ENCODE measurements around the gene CBARP. TPM values are rescaled to one million over a fixed set of nuclear protein-coding genes. Genes with fewer than 3 reads are reported as not detected.

The CBARP gene
- total RNA-seq, 1 donor from 2014 or later: 2.9 TPM

DNA sequence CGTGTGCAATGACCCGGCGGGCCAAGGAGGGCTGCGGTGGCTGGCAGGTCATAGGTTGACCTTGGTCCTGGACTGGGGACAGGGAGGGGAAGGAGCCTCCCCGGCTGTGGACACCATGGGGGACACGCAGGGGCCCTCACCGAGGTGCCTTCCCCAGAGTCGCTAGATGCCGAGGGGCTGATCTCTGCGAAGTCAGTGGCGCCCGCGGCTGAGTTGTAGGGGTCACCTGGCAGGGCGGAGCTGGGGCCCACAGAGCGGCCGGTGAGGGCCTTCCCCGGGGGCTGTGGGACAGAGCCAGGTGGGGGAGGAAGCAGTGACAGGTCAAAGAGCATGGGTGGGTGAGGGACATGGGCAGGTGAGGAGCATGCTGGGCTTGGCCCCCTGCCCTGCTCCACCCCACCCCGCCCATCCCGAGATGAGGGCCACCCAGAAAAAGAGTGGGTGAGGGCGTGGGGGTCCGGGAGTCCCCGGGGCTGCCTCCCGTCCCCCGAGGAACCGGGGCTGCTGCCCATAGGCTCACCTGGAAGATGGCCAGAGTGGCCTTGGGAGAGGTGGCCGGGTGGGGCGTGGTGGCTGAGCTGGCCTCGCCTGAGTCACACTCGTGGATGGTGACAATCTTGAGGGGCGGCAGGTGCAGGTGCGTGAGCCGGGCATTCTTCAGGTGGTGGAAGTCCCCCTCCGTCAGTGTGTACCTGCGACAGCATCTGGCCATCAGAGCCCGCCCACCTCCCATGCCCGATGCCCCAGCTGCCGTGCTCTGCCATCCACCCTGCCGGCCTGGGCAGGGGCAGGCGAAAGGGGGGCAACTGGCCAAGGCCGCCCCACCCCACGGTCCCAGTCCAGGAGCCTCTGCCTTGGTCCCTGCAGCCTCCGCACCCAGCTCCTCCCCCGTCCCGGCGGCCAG is 3.5 kb downstream of the CBARP start:
- no peak for ATAC-seq
- no peak for DNase-seq (ENCODE audit: low spot score)
- intact Hi-C loops (cut with DNase I): no loop called here

DNA sequence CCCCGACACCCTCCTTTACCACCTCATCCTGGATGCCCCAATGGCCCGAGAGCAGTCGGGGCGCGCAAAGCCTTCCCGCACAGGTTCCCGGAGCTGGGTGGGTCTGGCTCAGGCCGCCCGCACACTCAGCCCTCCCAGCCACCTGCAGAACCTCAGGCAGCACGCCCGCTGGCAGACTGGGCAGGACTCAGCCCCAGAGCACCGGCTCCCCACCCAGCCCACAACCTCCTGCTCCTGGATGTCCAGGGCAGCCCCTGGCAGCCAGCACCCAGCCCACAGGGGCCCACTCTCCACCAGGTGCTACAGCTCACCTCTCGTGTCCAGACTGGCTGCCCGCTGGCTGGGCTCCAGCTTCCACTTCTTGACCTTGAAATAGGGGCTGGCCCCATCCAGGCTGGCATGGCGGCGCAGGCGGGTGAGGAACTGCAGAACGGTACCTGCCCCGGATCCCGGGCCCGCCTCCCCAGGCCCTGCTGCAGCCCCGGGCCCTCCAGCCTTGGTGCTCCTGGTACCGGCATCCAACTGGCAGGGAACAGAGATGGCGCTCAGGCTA is 4.6 kb downstream of the CBARP start:
- intact Hi-C loops (cut with DNase I): no loop called here
- ATAC-seq (peak; percentile 2), DNase-seq (ENCODE audit: low spot score) (no peak)

DNA sequence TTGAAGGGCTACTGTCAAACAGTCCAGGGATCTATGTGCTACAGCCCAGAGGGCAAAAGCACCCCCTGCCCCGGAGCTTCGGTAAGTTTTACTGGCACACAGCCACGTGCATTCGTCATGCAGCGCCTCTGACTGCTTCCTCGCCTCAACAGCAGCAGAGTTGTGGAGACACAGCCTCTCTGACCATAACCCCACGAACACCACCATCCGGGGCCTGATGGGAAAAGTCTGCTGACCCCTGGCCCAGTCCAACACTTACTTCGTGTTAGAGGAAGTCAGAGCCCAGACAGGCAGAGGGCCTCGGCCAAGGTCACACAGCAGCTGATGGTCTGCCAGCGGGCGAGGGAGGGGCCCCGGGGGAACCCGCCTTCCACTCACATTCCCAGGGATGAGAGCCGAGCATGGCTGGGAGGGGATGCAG is 5.1 kb downstream of the CBARP start:
- intact Hi-C loops (cut with DNase I): no loop called here
- ATAC-seq (peak; percentile 35), DNase-seq (ENCODE audit: low spot score) (no peak)

DNA sequence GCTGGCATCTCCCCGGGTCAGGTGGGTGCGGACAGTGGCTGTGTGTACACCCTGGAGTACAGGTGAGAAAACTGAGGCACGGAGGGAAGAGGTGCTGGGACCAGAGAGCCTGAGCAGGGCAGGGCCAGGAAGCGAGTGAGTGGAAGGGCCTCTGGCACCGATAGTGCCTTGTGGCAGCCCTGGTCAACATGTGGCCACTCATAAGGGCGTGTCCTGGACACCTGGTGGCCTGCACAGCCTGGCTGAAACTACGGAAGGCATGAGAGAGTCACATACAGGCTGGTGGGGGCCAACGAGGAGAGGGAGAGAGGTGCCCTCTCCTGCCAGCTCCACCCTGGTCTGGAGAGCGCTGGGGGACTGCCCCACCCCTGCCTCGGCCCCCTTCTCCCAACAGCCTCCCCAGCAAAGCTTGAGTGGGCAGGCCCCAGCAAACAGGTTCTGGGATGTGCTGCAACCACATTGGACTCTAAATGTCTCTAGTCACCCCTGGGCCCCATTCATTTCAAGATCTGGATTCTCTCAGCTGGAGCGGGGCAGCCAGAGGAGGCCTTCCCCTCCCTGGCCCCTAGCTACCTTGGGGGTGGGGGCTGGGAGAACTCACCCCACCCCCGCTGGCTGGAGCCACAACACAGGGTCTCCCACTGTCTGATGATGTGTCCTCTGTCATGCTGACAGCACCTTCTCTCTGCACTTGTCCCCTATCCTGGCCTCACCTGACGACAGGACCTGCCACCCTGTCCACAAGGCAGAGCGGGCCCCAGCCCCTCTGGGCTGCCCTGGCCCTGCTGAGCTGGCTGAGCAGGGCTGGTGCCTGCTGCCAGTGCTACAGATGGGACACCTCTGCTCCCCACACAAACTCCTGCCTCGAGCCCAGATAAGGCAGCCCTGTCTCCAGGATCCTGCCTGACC is 5.8 kb downstream of the CBARP start:
- intact Hi-C loops (cut with DNase I): no loop called here
- DNase-seq (ENCODE audit: low spot score): no peak
- peak; percentile 3 for ATAC-seq

DNA sequence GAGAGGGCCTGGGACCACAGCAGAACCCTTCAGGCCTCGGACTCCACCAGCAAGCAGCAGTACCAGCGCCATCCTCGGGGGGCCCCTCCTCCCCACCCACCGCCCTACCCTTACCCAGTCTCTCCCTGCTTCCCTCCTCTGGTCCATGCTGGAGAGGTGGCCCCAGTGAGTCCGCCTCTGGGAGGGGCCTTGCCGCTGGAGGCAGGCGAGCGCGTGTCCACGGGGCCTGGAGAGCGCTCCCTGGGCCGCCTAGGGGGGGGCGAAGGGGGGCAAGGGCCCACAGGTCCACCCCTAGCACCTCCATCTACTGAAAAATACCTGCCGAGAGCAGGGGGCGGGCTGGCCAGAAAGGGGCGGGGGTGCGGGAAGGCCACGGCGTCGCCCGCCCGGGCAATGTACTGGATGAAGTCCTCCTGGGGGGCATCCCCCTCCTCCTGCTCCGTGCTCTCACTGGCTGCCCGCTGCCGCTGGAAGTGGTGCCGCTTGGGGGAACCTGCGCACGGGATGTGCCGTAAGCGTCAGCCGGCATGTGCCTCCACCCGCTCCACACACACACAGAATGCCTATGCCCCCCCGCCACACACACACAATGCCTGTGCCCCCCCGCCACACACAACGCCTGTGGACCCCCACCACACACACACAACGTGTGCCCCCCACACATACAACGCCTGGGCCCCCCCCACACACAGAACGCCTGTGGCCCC is 6.9 kb downstream of the CBARP start:
- ATAC-seq: no peak
- no peak for DNase-seq (ENCODE audit: low spot score)
- intact Hi-C loops (cut with DNase I): no loop called here

DNA sequence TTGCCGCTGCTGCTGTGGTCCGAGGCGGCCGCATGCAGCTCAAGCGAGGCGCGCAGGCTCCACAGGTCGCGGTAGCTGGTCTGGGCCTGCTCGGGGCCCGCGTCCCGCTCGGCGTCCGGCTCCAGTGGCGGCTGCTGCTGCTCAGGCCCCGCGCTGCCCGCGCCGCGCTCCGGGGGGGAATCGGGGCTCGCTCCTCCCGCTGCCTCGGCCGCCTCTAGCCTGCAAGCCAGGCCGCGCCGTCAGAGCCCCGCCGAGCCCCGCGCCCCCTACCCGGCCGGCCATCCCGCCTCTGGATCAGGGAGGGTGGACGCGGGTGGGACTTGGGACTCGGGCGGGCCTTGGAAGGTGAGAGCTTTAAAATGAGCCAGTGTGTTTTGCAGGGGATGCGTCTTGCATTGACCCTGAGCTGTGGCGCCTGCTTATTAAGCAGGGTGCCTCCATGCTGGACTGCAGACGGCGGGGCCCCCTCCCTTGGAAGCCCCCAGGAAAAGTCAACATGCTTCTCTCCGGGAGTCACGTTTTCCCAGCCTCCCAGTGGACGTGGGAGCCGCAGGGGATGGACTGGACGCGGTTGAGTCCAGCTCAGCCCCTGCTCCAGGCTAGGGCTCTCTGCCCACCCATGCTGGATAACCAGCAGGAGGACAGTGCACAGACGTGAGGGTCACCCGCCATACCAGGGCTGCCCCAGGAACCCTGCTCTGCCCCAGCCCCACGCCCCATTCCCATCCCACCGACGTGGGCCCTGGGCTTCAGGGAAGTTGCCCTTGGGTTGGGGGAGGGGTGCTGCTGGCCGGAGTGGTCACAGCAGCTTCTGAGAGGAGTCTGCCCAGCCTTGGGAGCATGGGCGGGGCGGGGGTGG is 7.7 kb downstream of the CBARP start:
- intact Hi-C loops (cut with DNase I): no loop called here
- no peak for DNase-seq (ENCODE audit: low spot score)
- no peak for ATAC-seq

DNA sequence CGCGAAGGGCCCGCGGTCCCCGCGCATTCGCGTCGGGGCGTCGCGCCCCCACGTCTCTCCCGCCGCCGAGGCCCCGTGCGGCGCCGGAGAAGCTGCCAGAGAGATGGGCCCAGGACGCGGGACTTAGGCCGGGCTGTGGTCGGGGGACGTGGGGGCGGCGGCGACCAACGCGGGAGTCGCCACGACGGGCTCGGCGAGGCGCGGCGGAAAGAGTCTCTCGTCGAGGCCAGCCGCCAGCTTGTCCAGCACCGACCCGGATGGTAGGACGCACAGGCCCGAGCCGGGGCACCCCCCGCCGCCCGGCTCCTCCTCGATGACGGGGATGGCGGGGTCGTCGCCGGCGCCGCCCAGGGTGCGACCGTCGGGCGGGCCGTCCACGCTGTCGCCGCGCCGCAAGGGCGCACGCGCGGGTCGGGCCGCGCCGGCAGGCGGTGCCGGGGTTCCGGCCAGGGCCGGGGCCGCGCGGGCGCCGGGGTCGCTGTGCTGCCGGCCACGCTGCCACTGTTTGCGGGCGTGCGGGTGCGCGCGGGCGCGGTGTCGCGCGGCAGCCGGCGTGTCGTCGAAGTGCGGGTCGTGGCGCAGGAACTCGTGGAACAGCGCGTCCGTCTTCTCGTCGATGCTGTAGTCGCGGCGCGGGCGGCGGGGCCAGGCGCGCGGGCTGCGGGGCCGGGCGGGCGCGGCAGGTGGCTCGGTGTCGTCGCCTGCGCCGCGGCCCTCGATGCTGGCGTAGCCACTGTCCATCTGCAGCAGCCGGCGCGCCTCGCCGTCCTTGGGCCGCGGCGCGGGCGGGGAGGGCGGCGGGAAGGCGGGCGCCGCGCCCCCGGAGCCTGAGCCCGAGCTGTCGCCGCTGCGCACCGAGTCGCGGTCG is 8.5 kb downstream of the CBARP start:
- intact Hi-C loops (cut with DNase I): no loop called here
- no peak for ATAC-seq
- no peak for DNase-seq (ENCODE audit: low spot score)

DNA sequence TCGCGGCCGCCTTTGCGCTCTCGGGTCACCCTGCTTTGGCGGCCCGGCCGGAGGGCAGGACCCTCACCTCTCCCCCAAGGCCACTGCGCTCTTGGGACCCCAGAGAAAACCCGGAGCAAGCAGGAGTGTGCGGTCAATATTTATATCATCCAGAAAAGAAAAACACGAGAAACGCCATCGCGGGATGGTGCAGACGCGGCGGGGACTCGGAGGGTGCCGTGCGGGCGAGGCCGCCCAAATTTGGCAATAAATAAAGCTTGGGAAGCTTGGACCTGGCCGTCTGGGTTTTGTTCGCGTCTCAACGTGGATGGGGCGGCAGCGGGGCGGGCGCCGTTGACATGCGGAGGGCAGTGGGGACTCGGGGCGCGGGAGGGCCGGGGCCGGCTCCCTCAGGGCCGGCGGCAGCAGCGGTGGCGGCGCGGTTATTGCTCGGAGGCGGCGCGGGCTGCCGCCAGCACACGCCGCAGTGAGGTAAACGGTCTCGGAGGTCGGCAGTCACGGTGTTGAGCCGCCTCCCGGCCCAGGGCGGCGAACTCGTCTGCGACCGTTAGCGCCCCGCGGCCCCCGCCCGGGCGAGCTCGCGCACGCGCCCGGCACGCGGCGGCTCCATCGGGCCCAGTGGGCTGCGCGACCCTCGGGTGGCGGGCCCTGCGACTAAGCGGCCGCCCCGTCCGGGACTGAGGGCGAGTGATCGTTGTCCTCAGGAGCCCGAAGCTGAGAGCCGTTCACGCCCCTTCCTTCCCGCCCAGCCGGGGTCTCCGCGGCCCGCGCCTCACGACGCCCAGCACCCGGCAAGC is 9.4 kb downstream of the CBARP start:
- no peak for DNase-seq (ENCODE audit: low spot score)
- ATAC-seq: no peak
- intact Hi-C loops (cut with DNase I): no loop called here

DNA sequence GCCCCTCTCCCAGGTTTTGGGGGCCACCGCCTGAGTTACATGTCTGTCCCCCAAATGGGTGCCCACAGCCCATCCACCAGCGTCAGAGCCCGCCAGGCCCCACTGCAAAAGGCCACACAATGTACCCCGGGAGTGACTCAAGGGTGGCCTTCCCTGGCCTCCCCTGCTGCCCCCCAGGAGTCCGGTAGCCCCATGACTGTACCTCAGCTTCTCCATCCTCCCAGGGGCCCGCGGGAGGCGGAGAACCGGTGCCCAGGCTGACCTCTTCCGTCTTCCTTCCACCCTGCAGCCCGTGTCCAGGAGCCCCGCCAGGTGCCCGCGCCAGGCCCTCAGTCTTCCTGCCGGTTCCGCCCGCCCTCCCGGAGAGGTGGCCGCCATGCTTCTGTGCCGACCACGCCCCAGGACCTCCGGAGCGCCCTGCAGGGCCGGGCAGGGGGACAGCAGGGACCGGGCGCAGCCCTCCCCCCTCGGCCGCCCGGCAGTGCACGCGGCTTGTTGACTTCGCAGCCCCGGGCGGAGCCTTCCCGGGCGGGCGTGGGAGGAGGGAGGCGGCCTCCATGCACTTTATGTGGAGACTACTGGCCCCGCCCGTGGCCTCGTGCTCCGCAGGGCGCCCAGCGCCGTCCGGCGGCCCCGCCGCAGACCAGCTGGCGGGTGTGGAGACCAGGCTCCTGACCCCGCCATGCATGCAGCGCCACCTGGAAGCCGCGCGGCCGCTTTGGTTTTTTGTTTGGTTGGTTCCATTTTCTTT is 10.3 kb downstream of the CBARP start:
- ATAC-seq: no peak
- no peak for DNase-seq (ENCODE audit: low spot score)
- intact Hi-C loops (cut with DNase I): no loop called here

DNA sequence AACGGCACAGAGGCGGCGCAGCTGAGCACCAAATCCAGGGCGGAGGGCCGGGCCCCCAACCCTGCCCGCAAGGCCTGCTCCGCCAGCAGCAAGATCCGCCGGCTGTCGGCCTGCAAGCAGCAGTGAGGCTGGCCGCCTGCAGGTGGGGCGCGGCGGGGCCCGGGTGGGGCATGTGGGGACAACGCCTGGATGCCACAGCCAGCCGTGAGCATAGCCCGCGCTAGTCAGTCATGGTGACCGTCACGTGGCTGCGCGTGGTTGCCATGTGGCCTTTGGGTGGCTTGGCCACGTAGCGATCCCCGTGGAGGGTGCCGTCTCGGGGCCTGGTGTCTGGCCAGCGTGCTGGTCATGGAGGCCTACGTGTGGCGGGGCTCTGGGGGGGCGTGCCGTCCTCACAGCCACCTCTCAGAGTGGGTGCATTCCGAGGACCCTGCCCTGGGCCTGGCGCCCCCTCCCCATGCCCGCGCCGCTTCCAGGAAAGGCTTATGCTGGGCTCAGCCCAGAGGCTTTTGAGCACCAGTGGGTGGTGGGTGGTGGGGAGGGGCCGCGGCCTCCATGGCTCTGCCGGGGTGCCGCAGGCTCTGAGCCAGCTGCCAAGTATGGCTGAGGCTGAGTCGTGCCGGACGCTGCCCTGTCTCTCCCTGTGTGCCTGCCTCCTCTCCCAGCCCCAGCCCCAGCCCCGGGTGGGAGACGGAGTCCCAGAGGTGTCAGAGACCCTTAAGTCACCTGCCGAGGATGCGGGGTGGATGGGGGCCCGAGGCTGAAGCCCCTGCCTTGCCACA is 11.1 kb downstream of the CBARP start:
- intact Hi-C loops (cut with DNase I): no loop called here

DNA sequence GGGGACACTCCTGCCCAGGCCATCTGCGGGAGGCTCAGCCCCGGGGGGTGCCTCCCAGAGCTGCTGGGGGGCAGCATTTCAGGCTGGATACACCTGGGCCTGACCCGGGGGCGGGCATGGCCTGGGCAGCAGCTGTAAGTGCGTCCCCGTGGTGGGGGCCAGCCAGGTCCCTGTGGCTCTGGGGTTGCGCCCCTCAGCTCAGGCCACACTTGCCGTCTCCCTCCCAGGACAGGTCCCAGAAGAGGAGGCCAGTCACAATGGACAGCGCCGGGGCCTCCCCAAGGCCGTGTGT is 11.6 kb downstream of the CBARP start:
- DNase-seq (ENCODE audit: low spot score): no peak
- no peak for ATAC-seq
- intact Hi-C loops (cut with DNase I): no loop called here

More for the DNA sequence above, 11.1 kb downstream of the CBARP start:
- no peak for ATAC-seq
- DNase-seq (ENCODE audit: low spot score): no peak

DNA sequence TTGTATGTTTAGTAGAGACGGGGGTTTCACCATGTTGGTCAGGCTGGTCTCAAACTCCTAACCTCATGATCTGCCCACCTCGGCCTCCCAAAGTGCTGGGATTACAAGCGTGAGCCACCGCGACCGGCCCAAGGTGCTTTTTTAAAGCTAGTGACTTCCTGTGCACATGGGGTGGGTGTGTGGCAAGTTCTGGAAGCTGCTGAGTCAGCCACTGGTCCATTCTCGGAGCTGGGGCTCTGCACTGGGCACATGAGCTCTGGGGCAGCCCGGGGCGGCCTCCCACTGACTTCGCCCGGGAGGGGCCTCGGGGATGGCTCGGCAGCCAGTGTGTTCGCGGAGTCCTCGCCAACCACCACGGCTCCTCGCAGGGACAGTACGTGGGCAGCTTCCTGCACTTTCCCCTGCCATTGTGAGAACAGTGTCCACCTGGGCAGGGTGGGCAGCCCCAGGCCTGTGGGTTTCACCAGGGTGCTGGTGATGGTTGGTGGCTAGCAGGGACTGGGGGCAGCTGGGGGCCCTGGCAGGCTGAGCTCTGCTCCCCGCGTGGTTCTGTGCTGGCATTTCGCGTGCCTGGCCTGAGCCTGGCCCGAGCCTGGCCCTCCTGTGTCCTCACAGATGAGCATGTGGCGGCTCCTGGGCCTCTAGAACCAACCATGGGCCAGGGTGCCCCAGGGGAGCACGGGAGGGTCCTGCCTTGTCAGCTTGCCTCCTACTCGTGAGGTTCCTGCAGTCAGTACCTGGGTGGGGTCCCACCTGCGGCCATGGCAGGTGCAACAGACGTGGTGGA is 12.2 kb downstream of the CBARP start:
- DNase-seq (ENCODE audit: low spot score) (no peak), ATAC-seq (no peak)
- intact Hi-C loops (cut with DNase I): loop anchor here (1.0 kb wide), 1 partner anchor 36 kb away; no protein-coding TSS in a partner anchor

DNA sequence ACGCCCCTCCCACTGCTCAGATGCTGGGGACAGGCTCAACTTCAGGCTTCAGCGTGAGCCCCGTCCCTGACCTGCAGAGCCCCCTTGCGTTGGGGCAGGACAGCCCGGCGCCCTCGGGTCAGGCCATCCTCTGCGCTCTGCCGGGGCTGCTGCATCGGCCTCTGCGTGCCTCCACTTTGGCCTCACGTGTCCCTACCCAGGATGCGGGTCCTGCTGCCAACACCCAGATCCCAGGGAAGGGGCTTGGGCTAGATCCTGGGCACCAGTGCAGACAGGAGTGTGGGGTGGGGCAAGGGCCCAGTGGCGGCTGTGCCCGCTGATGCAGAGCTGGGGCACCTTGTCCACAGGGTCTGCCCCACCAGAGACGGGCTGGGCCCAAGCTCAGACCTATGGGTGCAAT is 13.0 kb downstream of the CBARP start:
- intact Hi-C loops (cut with DNase I): loop anchor here (1.0 kb wide), 1 partner anchor 36 kb away; no protein-coding TSS in a partner anchor
- ATAC-seq (no peak), DNase-seq (ENCODE audit: low spot score) (no peak)

DNA sequence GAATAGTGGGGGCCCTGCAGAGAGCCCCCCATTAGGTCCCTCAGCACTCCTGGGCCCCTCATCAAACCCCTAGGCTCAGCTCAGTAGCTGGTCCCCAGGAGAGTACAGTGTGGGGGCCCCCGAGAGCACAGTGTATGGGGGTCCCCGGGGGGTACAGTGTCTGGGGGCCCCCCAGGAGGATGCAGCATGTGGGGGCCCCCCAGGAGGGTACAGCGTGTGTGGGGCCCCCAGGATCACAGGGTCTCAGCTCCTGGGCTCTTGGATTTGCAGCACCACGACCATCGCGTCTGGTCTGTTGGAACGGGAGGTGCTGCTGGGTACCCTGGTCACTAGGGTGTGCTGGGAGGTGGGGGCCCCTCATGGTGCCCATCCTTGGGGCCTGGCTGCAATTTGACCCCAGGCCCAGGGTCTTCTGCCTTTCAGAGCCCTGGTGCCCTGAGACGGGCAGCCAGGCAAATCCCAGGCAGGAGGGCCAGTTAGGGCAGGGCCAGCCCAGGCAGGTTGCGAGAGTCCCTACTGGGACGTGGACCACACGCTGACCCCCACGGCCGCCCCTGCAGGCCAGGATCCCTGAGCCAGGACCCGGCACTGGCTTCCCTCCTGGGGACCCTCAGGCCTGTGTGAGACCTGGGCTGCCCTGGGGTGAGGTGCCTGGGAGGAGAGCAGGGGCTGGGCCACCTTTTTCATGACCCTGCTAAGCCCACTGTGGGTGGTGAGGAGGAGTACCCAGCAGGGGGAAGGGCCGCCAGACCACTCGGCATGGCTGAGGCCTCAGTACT is 13.6 kb downstream of the CBARP start:
- intact Hi-C loops (cut with DNase I): no loop called here
- no peak for DNase-seq (ENCODE audit: low spot score)

More for the DNA sequence above, 13.6 kb downstream of the CBARP start:
- no peak for ATAC-seq
